Tibial artery (tissue), 4 donors: Measurements from ENCODE around the gene MAMSTR.
"Not testable (repeated sequence)": the region's sequence is repeated elsewhere in the genome, so short reads cannot be mapped to it uniquely, and the experiment has no call there.

Experiments
- DNase-seq, 2 donors: peaks; one replicate each; pipeline ENCODE4 v3.0.0-alpha.2; 2019
- H3K27ac ChIP-seq, 2 donors: fragments of 200-600 bp; sonication (generic) in 1 of 2; 1 replicate in 1 of 2; 2 replicates in 1 of 2; pipeline ENCODE4 v1.5.1; 2018 to 2019; ENCODE audit warnings: mild to moderate bottlenecking in 1 of 2
- H3K27me3 ChIP-seq, 2 donors: fragments of 200-600 bp; sonication (generic) in 1 of 2; one replicate each; pipeline versions ENCODE4 v1.5.1 to v1.6.0; 2016 to 2019
- H3K36me3 ChIP-seq, 3 donors: fragments of 200-600 bp; sonication (generic) in 2 of 3; one replicate each; pipeline ENCODE4 v1.5.1; 2016 to 2019; ENCODE audit warnings: mild to moderate bottlenecking in 2 of 3
- H3K4me1 ChIP-seq, 4 donors: fragments of 200-600 bp; sonication (generic) in 2 of 4; 1 replicate in 3 of 4; 2 replicates in 1 of 4; pipeline ENCODE4 v1.5.1; 2016 to 2019
- H3K4me3 ChIP-seq, 2 donors: fragments of 200-600 bp; sonication (generic) in 1 of 2; 1 replicate in 1 of 2; 2 replicates in 1 of 2; pipeline ENCODE4 v1.5.1; 2018 to 2019; ENCODE audit warnings: mild to moderate bottlenecking in 2 of 2
- H3K9me3 ChIP-seq, 3 donors: fragments of 200-600 bp; sonication (generic) in 1 of 3; one replicate each; pipeline ENCODE4 v1.5.1; 2016 to 2019
- intact Hi-C: fragments of 100-400 bp; cut with DNase I; formaldehyde crosslinking; loops from one replicate; pipeline ENCODE4 v1.15.0; 2023; ENCODE audit warnings: low total_unique reads
- TF ChIP-seq, protein P1 (sequence below), 2 experiments: fragments of 200-600 bp in 1 of 2; fragments of 450-650 bp in 1 of 2; IDR thresholded peaks; one replicate each; pipeline ENCODE4 v1.5.1; 2017 to 2019; ENCODE audit warnings: antibody characterized with exemption in 2 of 2, mild to moderate bottlenecking in 1 of 2, moderate library complexity in 1 of 2

The MAMSTR gene

DNA sequence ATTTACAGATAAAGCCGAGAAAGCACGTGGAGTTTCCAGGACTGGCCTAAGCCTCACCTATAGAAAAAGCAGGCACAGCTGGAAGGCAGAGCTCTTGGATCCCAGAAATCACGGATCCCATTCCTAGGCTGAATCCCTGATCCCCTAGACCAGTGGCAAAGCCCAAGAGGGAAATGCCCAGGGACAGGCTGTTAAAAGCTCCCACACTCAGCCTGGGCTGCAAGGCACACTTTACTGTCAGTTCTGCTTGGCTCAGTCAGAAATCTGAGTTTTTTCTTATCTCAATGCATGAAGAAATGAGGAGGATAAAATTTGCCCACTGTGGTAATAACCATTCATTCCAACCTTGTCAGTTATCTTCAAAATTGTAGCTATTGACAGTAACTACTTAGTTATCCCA is 31.7 kb downstream of the MAMSTR start:
- Histone ChIP-seq H3K4me1 (no peaks in the 10 kb centered on the region), H3K9me3 (no peaks in the 10 kb centered on the region), H3K27me3 (no peaks in the 10 kb centered on the region), H3K27ac (no peak overlapping the region), H3K36me3 (no peaks in the 10 kb centered on the region), H3K4me3 (no peak overlapping the region)
- no peak for DNase-seq
- TF ChIP-seq, protein P1, sequence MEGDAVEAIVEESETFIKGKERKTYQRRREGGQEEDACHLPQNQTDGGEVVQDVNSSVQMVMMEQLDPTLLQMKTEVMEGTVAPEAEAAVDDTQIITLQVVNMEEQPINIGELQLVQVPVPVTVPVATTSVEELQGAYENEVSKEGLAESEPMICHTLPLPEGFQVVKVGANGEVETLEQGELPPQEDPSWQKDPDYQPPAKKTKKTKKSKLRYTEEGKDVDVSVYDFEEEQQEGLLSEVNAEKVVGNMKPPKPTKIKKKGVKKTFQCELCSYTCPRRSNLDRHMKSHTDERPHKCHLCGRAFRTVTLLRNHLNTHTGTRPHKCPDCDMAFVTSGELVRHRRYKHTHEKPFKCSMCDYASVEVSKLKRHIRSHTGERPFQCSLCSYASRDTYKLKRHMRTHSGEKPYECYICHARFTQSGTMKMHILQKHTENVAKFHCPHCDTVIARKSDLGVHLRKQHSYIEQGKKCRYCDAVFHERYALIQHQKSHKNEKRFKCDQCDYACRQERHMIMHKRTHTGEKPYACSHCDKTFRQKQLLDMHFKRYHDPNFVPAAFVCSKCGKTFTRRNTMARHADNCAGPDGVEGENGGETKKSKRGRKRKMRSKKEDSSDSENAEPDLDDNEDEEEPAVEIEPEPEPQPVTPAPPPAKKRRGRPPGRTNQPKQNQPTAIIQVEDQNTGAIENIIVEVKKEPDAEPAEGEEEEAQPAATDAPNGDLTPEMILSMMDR (IDR thresholded peaks at IDR 0.05) = no peak
- intact Hi-C loops = no loop called here

DNA sequence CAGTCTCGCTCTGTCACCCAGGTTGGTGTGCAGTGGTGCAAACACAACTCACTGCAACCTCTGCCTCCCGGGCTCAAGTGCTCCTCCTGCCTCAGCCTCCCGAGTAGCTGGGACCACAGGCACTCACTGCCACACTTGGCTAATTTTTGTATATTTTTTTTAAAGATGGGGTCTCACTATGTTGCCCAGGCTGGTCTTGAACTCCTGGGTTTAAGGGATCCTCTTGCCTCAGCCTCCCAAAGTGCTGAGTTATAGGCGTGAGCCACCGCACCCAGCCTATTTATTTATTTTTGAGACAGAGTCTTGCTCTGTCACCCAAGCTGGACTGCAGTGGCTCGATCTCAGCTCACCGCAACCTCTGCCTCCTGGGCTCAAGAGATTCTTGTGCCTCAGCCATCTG is 32.9 kb downstream of the MAMSTR start:
- intact Hi-C loops, H3K27me3 ChIP-seq, H3K36me3 ChIP-seq, H3K4me3 ChIP-seq, H3K9me3 ChIP-seq, H3K4me1 ChIP-seq, DNase-seq, H3K27ac ChIP-seq: not testable (repeated sequence)

DNA sequence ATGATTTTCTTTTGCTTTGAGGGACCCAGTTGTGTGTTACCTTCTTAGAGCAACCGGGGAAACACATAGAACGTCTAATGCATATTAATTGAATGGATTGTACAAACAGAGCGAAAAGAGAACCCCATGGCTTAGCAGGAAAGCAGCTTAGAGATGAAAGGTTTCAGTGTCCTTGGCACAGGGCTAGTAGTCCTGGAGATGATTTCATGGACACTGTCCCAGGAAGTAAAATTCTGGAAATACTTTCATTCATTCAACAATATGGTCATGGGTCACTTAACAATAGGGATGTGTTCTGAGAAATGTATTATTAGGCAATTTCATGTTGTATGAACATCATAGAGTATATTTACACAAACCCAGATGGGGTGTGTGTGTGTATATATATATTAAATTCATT is 33.4 kb downstream of the MAMSTR start:
- Histone ChIP-seq H3K36me3 (no peaks in the 10 kb centered on the region), H3K9me3 (no peaks in the 10 kb centered on the region), H3K4me3 (no peak overlapping the region), H3K4me1 (no peaks in the 10 kb centered on the region), H3K27ac (no peak overlapping the region), H3K27me3 (no peaks in the 10 kb centered on the region)
- DNase-seq = no peak
- TF ChIP-seq, protein P1 (IDR thresholded peaks at IDR 0.05) = no peak
- intact Hi-C loops = no loop called here

DNA sequence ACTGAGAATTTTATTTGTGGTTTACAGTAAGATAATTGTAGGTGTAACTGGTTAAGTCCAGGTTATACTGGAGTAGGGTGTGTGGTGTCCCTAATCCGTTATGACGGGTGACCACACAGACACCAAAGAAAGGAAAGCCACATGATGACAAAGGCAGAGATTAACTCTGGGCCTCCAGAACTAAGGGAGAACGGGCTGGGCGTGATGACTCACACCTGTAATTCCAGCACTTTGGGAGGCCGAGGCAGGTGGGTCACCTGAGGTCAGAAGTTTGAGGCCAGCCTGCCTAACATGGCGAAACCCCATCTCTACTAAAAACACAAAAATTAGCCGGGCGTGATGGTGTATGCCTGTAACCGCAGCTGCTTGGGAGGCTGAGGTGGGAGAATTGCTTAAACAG is 33.9 kb downstream of the MAMSTR start:
- H3K4me3 ChIP-seq = no peak overlapping the region
- no peak overlapping the region for H3K27ac ChIP-seq
- no peaks in the 10 kb centered on the region for H3K9me3 ChIP-seq
- no peaks in the 10 kb centered on the region for H3K36me3 ChIP-seq
- DNase-seq = no peak
- H3K4me1 ChIP-seq = no peaks in the 10 kb centered on the region
- TF ChIP-seq, protein P1 (IDR thresholded peaks at IDR 0.05) = no peak
- intact Hi-C loops = no loop called here
- H3K27me3 ChIP-seq = no peaks in the 10 kb centered on the region

DNA sequence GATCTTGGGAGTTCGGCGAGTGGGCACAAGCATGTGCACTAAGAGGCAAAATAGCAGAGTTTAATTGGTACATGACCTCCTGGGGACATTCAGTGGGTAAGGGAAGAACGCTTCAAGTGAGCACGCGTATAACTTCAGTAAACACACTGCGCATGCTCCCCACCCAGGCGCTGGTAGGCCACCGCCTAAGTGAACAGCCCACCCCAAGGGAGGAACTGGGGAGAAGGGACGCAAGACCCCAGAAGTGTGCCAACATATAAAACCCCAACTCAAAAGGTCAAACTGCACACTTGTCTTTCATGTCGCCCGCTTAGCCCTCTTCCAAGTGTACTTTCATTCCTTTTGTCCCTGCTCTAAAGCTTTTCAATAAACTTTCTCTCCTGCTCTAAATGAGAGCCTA is 36.2 kb downstream of the MAMSTR start:
- TF ChIP-seq, protein P1 (IDR thresholded peaks at IDR 0.05) = no peak
- intact Hi-C loops = no loop called here
- no peaks in the 10 kb centered on the region for H3K9me3 ChIP-seq
- no peaks in the 10 kb centered on the region for H3K27me3 ChIP-seq
- no peak overlapping the region for H3K27ac ChIP-seq
- no peaks in the 10 kb centered on the region for H3K4me1 ChIP-seq
- H3K4me3 ChIP-seq = no peak overlapping the region
- no peak for DNase-seq
- H3K36me3 ChIP-seq = no peaks in the 10 kb centered on the region

DNA sequence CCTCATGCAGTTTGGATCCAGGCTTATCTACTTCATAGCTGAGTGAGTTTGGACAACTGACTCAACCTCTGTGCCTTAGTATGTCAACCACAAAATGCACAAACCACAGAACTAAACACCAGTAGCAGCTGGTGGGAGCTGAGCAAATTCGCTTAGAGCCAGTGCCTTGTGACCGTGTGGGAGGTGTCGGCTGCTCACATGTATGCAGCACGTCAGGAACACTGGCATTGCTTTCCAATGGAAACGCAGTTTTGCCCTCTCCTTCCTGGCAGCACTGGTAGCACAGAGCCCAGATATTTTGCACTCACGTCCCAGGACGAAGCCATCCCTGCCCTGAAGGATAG is 38.4 kb downstream of the MAMSTR start:
- H3K9me3 ChIP-seq = no peaks in the 10 kb centered on the region
- no peaks in the 10 kb centered on the region for H3K4me1 ChIP-seq
- H3K27ac ChIP-seq = no peak overlapping the region
- H3K4me3 ChIP-seq = no peak overlapping the region
- TF ChIP-seq, protein P1 (IDR thresholded peaks at IDR 0.05) = no peak
- intact Hi-C loops = no loop called here
- DNase-seq = no peak
- no peaks in the 10 kb centered on the region for H3K27me3 ChIP-seq
- no peaks in the 10 kb centered on the region for H3K36me3 ChIP-seq
